ENCODE results near the gene CELA3A. TPM values are rescaled to one million over a fixed set of nuclear protein-coding genes. Genes with fewer than 3 reads are reported as not detected.

Gene CELA3A
- total and polyA plus RNA-seq, 2 of the 13 experiments (the other 11 are each of a cell fraction or from before 2014, with no cell fraction given), result 0.09 TPM; not detected in 1

DNA sequence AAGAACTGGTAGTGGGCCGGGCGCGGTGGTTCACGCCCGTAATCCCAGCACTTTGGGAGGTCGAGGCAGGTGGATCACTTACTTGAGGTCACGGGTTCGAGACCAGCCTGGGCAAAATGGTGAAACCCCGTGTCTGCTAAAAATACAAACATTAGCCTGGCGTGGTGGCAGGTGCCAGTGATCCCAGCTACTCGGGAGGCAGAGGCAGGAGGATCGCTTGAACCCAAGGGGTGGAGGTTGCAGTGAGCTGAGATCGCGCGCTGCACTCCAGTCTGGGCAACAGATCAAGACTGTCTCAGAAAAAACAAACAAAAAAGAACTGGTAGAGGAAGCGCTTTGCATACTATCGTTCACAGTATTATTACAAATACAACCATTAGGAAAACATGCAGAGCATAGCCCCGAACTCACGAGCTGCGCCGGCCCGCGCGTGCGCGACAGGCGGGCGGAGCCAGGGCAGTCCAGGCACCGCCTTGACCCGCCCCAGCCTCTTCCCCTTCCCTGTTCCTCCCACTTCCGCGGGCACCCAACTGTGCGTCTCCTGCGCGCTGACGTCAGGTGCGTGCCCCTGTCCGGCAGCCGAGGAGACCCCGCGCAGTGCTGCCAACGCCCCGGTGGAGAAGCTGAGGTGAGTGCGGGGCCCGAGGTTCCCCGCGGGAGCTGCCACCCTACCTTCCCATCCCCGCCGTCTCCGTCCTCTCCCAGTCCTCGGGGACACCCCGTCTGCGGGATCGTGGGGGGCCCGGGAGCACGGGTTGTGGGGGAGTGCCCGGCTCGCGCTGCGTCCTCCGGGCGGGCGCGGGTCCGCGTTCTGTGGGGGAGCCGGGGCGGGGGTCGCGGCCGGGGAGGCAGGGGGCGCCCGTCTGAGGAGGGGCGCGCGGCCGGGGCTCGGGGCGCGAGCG lies 50.9 kb downstream of the CELA3A start, which contains the start of gene CDC42 (continued):
- TF ChIP-seq, protein P1, sequence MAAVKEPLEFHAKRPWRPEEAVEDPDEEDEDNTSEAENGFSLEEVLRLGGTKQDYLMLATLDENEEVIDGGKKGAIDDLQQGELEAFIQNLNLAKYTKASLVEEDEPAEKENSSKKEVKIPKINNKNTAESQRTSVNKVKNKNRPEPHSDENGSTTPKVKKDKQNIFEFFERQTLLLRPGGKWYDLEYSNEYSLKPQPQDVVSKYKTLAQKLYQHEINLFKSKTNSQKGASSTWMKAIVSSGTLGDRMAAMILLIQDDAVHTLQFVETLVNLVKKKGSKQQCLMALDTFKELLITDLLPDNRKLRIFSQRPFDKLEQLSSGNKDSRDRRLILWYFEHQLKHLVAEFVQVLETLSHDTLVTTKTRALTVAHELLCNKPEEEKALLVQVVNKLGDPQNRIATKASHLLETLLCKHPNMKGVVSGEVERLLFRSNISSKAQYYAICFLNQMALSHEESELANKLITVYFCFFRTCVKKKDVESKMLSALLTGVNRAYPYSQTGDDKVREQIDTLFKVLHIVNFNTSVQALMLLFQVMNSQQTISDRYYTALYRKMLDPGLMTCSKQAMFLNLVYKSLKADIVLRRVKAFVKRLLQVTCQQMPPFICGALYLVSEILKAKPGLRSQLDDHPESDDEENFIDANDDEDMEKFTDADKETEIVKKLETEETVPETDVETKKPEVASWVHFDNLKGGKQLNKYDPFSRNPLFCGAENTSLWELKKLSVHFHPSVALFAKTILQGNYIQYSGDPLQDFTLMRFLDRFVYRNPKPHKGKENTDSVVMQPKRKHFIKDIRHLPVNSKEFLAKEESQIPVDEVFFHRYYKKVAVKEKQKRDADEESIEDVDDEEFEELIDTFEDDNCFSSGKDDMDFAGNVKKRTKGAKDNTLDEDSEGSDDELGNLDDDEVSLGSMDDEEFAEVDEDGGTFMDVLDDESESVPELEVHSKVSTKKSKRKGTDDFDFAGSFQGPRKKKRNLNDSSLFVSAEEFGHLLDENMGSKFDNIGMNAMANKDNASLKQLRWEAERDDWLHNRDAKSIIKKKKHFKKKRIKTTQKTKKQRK (IDR thresholded peaks at IDR 0.05; ENCODE audit: low read length), result no peak
- TF ChIP-seq, protein P2, sequence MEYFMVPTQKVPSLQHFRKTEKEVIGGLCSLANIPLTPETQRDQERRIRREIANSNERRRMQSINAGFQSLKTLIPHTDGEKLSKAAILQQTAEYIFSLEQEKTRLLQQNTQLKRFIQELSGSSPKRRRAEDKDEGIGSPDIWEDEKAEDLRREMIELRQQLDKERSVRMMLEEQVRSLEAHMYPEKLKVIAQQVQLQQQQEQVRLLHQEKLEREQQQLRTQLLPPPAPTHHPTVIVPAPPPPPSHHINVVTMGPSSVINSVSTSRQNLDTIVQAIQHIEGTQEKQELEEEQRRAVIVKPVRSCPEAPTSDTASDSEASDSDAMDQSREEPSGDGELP (IDR thresholded peaks at IDR 0.05; ENCODE audit: borderline replicate concordance, low read depth), result peak; percentile 66; the same call in 1 of the 2 replicates
- TF ChIP-seq KDM2A (CRISPR knock-in tag; IDR thresholded peaks at IDR 0.05; ENCODE audit: borderline replicate concordance, low read depth) (peak; percentile 95), ZNF777 (CRISPR knock-in tag; IDR thresholded peaks at IDR 0.05) (no peak; the same call in 1 of the 2 replicates), SPEN (CRISPR knock-in tag; IDR thresholded peaks at IDR 0.05; ENCODE audit: low read depth) (peak; percentile 96), IRF2 (CRISPR knock-in tag; IDR thresholded peaks at IDR 0.05) (peak; percentile 73), ZNF496 (CRISPR knock-in tag; IDR thresholded peaks at IDR 0.05; ENCODE audit: insufficient replicate concordance) (no peak), ZNF3 (CRISPR knock-in tag; IDR thresholded peaks at IDR 0.05) (no peak), MAF1 (CRISPR knock-in tag; IDR thresholded peaks at IDR 0.05; ENCODE audit: borderline replicate concordance) (no peak), SMARCE1 (IDR thresholded peaks at IDR 0.05; ENCODE audit: borderline replicate concordance) (no peak), ZNF326 (CRISPR knock-in tag; IDR thresholded peaks at IDR 0.05; ENCODE audit: borderline replicate concordance) (no peak), MAZ (IDR thresholded peaks at IDR 0.05; ENCODE audit: borderline replicate concordance, low read depth, low read length) (peak; percentile 68), MAZ (CRISPR knock-in tag; IDR thresholded peaks at IDR 0.05; ENCODE audit: low read depth) (peak; percentile 92), SYNCRIP (IDR thresholded peaks at IDR 0.05; ENCODE audit: insufficient read depth, low read depth, low read length) (no peak)
- TF ChIP-seq, protein P3, sequence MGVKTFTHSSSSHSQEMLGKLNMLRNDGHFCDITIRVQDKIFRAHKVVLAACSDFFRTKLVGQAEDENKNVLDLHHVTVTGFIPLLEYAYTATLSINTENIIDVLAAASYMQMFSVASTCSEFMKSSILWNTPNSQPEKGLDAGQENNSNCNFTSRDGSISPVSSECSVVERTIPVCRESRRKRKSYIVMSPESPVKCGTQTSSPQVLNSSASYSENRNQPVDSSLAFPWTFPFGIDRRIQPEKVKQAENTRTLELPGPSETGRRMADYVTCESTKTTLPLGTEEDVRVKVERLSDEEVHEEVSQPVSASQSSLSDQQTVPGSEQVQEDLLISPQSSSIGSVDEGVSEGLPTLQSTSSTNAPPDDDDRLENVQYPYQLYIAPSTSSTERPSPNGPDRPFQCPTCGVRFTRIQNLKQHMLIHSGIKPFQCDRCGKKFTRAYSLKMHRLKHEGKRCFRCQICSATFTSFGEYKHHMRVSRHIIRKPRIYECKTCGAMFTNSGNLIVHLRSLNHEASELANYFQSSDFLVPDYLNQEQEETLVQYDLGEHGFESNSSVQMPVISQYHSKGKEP (CRISPR knock-in tag; IDR thresholded peaks at IDR 0.05), result peak; percentile 54; the same call in 1 of the 2 replicates
- TF ChIP-seq, protein P4, sequence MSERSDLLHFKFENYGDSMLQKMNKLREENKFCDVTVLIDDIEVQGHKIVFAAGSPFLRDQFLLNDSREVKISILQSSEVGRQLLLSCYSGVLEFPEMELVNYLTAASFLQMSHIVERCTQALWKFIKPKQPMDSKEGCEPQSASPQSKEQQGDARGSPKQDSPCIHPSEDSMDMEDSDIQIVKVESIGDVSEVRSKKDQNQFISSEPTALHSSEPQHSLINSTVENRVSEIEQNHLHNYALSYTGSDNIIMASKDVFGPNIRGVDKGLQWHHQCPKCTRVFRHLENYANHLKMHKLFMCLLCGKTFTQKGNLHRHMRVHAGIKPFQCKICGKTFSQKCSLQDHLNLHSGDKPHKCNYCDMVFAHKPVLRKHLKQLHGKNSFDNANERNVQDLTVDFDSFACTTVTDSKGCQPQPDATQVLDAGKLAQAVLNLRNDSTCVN (CRISPR knock-in tag; IDR thresholded peaks at IDR 0.05; ENCODE audit: borderline replicate concordance), result no peak
- TF ChIP-seq, protein P5, sequence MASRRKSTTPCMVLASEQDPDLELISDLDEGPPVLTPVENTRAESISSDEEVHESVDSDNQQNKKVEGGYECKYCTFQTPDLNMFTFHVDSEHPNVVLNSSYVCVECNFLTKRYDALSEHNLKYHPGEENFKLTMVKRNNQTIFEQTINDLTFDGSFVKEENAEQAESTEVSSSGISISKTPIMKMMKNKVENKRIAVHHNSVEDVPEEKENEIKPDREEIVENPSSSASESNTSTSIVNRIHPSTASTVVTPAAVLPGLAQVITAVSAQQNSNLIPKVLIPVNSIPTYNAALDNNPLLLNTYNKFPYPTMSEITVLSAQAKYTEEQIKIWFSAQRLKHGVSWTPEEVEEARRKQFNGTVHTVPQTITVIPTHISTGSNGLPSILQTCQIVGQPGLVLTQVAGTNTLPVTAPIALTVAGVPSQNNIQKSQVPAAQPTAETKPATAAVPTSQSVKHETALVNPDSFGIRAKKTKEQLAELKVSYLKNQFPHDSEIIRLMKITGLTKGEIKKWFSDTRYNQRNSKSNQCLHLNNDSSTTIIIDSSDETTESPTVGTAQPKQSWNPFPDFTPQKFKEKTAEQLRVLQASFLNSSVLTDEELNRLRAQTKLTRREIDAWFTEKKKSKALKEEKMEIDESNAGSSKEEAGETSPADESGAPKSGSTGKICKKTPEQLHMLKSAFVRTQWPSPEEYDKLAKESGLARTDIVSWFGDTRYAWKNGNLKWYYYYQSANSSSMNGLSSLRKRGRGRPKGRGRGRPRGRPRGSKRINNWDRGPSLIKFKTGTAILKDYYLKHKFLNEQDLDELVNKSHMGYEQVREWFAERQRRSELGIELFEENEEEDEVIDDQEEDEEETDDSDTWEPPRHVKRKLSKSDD (CRISPR knock-in tag; IDR thresholded peaks at IDR 0.05; ENCODE audit: low read depth), result peak; percentile 79; the same call in 1 of the 2 replicates
